Stimulated activated CD4-positive, alpha-beta T cell treated with anti-CD3 and anti-CD28 coated beads, Interleukin-2, amount 100 ng/mL, for 4 hours (primary cell): ENCODE measurements around the gene TMPRSS9.
"Not testable (repeated sequence)": the region's sequence is repeated elsewhere in the genome, so short reads cannot be mapped to it uniquely, and the experiment has no call there.

Experiments used
- DNase-seq: peaks from one replicate; pipeline ENCODE4 v3.0.0-alpha.2; 2020; ENCODE audit warnings: low read depth

The TMPRSS9 gene

DNA sequence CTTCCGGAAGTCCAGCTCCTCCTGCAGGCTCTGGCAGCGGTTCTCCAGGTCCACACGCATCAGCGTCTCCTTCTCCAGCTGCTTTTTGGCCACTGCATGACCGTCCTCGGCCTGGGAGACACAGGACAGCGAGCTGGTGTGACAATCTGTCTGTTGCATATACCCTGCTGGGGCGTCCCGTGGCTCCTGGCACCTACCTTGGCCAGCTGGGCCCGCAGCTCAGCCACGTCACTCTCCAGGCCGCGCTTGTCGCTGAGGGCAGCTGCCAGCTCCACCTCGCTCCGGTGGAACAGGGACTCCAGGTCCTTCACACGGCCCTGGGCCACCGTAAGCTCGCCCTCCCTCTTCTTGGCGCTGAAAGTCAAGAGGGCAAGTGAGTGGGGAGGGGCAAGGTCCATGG, 78.1 kb downstream of the TMPRSS9 start:
- no peak for DNase-seq

DNA sequence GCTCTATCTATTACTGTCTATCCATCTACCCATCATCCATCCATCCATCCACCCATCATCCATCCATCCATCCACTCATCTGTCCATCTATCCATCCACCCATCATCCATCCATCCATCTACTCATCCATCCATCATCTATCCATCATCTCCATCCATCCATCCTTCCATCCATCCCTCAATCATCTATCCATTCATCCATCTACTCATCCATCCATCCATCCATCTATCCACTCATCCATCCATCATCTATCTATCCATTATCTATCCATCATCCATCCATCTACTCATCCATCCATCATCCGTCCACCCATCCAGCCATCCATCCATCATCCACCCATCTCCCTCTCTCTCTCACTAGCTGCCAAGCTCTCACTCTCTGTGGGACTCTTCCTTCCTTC, 80.5 kb downstream of the TMPRSS9 start:
- DNase-seq, result no peak

DNA sequence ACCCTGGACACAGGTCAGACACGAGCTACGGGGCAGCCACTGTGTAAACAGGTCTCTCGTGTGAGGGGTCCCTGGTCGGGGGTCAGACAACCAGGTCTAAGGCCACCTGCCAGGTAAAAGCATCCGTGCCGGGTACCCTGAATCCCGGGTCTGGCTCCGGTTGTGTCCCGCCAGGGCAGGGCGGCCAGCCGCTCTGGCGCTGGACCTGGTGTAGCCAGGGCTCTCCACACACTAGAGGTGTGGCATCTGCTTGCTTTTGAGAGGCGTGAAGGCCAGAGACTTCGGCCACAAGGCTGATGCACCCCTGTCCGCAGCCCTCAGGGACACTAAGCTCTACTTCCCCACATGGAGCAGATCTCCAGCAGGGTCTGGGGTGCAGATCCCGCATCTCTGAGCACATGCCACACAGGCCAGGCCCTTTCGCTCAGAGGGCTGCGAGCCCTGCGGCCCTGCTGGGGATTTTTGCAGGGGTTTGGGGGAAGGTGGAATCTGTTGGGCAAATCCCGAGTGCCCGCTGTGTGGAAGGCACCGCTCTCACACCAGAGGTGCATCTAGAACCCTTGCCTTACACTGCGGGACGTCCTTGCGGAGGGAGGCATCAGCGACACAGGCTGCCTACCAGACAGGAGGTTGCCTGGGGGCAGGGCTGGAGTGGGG, 81.2 kb downstream of the TMPRSS9 start:
- DNase-seq, result no peak

DNA sequence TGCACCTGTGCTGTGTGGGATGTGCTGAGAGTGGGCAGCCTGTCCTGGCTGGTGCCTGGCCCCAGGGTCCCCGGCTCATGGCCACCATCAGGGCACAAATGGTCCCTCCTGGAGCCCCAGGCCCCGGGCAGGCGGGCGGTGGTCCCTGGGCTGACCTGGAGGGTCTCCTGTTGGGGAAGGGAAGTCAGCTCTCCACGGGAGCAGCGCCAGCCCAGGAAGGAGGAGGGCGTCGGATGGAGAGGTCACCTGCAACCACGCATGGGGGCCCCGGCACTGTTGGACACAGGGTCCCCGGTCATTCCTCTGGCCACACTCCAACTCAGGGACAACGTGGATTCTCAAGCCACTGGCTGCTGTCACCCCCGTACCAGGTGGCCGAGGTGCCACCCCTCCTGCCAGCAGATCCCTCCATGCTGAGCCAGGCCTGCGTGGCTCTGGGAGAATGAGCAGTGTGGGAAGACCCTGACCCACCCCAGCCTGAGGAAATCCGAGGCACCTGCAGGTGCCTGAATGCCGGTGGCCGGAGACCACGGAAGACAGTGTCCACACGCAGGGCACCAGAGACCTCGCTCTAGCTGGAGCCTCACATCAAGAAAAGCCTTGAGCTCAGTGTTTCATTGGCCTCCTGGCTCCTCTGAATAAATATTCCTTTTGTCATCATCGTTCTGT, 83.2 kb downstream of the TMPRSS9 start:
- no peak for DNase-seq

DNA sequence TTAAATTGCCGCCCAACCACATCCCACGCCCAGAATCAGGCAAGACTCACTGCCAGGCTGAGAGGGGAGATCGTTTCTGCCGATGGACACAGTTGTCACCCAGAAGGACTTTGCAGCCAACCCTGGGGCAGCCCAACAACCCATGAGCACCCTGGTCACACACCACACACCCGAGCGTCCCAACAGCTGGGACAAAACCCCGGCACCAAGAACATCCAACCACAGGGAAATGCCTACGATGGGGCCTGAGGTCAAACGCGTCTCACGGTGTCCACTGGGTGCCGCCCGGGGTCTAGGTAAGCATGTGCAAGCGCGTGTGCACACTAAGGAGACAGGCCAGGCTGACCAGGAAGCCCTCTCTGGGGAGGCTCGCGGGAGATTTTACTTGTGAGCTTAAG, 83.7 kb downstream of the TMPRSS9 start:
- DNase-seq, result no peak

DNA sequence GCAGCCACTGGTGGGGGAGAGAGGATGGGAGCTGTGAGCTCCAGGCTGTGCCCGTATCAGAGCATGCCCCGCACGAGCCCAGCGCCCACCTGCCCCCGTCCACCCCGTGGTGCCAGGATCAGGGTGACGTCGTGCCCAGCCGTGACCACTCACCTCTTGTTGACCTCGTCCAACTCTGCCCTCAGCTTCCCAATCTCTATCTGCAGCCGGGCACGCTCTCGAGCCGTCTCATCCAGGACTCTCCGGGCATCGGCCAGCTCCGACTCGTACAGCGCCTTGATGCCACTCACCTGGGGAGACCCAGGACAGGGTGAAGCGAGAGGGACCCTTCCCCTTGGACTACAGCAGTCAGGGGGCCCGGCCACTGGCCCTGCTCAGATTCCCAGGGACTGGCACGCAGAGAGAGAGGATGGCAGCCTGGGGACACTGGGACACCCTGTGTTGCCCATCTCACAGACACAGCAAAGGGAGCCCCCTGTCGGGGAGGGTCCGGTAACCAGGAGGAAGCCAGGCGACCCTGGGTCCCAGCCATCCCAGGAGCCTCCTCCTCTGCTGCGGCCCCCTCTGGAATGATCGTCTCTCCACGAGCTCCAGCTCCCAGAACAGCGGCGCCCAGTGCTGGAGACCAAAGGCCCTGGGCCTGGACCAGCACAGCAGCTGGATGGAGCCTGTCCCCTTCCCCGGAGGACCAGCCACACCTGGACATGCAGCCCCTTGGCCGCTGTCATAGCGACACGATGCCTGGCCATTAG, 84.4 kb downstream of the TMPRSS9 start:
- no peak for DNase-seq

DNA sequence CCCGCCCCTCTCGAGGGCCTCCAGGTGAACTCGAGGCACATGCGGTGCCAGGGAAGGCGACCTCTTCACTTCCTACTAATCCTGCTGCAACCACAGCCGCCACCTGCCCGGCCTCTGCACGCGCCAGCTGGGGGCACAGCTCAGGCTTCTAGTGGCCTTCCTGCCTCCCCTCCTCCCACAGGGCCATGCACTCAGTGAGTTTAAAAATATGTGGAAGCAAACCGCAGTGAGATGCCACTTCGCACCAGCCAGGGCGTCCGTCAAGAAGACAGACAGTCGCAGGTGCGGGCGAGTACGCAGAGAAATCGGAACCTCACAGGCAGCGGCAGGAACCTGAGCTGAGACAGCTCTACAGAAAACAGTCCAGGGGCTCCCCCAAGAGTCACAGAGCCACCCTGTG, 86.3 kb downstream of the TMPRSS9 start:
- DNase-seq, result no peak

DNA sequence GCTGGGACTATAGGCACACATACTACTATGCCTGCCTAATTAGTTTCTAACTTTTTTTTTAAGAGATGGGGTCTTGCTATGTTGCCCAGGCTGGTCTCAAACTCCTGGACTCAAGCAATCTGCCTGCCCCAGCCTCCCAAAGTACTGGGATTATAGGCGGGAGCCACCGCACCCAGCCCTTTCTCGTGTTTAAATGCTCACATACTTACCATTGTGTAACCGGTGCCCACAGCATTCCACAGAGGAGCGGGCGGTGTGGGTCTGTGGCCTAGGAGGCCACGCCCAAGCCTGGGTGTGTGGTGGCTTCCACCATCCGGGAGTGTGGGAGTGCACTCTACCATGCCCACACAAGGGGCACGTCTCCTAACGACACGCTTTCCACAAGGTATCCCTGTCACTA, 89.0 kb downstream of the TMPRSS9 start:
- DNase-seq, result no peak

DNA sequence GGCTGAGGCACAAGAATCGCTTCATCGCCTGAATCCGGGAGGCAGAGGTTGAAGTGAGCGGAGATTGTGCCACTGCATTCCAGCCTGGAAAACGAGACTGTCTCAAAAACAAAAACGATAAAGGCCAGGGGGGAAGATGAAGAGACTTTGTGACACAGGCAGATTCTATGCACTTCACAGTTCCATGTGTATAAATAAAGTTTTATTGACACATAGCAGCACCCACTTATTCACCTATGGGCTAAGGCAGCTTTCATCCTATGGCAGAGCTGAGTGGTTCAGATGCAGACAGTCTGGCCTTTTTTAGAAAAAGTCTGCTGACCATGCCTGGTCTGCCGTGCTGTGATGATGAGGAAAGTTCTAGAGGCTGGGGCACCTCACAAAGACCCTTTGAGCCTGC, 91.1 kb downstream of the TMPRSS9 start:
- no peak for DNase-seq

DNA sequence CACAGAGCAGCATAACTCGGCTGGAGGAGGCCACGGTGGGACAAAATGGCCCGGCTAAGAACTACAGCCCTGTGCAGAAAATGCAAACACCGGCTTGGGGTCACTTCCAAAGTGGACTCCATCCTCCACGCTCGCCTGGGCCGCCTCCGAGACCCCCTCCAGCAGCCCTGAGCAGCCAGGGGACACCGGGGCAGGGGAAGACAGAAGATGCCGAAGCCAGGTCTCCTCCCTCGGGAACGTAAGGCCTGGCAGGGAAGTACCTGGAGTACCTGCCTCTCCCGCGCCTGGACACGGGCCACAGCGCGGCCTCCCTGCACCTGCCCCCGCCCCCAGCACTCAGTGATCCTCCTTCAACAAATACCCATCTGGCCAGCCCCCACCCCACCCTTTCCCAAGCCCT, 91.7 kb downstream of the TMPRSS9 start:
- DNase-seq, result no peak

DNA sequence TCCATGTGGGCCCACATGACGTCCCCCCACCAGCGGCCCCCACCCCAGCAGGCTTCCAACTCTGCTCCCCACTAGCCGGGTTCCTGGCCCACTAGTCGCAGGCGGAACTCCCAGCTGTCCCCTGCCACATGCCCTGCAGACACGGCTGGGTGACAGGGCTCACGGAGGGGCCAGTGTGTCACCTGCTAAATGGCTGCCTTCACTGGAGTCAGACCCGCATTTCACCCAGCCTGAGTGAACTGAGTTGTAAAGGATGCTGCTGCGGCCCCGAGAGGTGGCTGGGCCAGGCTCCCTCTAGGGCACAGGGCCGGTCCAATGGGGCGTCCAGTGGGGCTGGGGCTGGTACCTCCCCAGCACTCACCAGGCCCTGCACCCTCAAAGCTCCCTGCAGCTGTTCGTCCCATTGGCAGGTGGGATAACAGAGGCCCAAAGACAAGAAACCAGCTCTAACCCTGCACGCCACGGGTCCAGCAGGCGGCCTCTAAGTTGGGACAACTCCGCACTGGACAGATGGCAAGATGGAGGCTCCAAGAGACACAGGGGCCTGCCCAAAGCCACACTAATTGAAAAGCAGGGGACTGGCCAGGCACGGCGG, 93.5 kb downstream of the TMPRSS9 start:
- DNase-seq, result no peak

DNA sequence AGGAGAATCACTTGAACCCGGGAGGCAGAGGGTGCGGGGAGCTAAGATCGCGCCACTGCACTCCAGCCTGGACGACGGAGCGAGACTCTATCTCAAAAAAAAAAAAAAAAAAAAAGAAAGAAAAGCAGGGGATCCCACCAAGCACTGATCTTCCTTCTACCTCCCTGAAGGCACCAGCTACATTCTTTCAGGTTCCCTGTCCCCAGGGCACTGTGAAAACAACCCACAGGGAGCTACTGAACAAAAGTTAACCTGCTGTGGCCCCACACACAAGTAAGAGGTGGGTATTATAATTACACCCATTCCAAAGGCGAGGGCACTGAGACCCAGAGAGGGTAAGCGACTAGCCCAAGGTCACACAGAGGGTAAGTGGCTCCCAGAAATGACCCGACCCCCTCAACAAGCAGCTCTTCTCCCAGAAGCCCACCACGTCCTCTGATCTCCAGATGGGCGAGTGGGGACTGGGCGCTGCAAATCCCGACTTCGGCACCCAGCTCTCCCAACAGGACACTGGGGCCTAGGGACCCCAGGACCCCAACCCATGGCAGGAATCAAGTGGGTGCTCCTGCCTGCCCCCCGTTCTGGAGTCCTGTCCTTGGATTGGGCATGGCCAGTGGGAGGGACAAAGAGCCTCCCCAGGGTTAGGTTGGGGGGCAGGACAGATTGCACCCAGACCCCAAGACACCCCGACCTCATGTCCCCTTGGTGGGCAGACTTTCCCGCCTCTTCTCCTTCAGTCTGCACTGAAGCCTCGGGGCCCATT, 94.3 kb downstream of the TMPRSS9 start:
- no peak for DNase-seq

DNA sequence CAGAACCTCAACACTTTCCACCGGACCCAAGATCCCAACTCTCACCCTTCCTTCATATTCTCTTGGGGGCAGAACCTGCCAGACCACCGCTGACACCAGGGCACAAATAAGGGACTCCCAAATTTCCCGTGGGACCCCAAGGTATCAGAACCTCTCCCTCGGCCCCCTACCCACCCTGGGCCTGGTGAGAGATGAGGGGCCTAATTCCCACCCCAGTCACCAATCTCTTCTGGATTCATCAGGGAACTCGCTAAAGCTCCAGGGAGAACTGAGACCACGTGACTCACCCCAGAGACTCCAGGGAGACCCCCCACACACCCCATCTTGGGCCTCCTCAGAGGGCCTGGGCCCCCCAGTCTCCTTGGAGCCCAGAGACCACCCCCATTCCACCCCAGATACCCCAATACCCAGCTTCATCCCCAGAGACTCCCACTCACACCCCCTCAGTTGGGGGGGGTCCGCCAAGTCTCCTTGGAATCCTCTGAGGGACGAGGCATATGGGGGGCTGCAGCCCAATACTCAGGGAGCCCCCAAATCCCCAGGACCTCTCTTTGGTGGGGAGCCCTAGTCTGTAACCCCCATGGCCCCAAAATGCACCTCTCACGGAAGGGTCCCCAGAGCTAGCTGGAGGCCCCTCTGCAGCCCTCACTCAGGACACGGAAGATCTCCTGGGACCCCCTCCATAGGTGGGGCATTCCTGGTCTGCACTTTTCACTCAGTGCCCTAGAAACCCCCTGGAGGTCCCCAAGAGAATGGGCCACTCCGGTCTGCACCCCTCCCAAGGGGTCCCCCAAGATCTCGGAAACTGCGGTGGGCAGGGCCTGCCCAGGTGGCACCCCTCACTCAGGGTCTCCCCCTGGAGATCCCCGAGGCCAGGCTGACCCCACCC, 95.1 kb downstream of the TMPRSS9 start:
- DNase-seq, result no peak

DNA sequence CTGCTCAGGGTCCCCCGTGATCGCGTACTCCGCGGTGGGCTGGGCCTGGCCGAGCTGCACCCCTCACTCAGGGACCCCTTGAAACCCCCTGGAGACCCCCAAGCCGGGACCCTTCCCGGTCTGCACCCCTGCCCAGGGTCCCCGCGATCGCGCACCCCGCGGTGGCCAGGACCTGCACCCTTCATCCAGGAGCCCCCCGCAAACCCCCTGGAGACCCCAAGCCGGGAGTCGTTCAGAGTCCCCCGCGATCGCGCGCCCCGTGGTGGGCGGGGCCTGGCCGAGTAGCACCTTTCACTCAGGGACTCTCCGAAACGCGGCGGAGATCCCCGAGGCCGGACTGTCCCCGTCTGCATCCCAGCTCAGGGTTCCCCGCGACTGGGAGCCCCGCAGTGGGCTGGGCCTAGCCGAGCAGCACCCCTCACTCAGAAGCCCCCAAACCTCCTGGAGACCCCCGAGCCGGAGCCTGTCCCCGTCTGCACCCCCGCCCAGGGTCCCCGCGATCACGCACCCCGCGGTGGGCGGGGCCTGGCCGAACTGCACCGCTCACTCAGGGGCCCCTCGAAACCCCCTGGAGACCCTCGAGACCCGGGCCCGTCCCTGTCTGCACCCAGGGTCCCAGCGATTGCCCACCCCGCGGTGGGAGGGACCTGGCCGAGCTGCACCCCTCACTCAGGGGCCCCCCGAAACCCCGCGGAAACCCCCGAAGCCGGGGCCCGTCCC, 95.9 kb downstream of the TMPRSS9 start:
- DNase-seq, result no peak

DNA sequence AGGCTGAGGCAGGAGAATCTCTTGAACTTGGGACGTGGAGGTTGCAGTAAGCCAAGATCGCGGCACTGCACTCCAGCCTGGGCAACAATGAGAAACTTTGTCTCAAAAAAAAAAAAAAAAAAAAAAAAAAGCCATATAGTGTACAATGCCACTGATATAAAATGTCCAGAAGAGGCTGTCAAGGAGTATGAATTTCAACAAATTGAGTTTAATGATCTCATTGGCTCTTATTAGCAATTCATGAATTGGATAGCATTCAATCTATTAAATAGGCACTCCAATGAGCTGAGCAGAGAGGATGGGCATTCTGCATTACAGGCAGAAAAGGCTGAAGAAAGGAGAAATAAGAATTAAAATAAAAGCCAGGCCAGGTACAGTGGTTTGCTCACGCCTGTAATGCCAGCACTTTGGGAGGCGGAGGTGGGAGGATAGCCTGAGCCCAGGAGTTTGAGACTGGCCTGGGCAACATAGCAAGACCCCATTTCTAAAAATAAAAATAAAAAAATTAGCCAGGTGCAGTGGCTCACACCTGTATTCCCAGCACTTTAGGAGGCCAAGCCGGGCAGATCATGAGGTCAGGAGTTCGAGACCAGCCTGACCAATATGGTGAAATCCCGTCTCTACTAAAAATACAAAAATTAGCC, 97.5 kb downstream of the TMPRSS9 start:
- DNase-seq, result no peak

DNA sequence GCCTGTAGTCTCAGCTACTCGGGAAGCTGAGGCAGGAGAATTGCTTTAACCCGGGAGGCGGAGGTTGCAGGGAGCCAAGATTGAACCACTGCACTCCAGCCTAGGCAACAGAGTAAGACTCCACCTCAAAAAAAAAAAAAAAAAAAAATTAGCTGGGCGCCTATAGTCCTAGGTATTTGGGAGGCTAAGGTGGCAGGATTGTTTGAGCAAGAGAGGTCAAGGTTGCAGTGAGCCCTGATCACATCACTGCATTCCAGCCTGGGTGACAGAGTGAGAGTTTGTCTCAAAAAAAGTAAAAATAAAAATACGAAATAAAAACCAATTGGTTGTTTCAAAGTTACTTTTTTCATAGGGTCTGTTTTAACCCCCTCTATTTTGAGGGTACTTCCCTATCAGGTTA, 98.0 kb downstream of the TMPRSS9 start:
- DNase-seq, result no peak

DNA sequence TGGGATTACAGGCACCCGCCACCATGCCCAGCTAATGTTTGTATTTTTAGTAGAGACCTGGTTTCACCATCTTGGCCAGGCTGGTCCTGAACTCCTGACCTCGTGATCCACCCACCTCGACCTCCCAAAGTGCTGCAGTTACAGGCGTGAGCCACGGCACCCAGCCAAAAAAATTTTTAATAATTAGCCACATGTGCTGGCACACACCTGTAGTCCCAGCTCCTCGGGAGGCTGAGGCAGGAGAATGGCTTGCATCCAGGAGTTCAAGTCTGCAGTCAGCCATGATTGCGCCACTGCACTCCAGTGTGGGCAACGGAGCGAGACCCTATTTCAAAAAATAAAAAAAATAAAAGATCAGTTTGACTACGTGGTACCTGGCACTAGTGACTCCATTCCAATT, 98.7 kb downstream of the TMPRSS9 start:
- not testable (repeated sequence) for DNase-seq

DNA sequence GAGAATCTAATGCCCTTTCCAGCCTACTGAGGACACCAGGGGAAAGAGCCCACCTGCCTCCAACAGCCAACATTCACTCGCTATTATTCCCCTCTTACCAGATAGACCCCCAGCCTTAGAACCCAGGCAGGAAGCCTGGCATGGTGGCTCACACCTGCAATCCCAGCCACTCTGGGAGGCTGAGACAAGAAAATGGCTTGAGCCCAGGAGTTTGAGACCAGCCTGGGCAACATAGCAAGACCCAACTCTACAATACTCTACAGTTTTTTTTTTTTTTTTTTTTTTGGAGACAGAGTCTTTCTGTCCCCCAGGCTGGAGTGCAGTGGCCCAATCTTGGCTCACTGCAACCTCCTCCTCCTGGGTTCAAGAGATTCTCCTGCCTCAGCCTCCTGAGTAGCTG, 100.2 kb downstream of the TMPRSS9 start:
- no peak for DNase-seq

DNA sequence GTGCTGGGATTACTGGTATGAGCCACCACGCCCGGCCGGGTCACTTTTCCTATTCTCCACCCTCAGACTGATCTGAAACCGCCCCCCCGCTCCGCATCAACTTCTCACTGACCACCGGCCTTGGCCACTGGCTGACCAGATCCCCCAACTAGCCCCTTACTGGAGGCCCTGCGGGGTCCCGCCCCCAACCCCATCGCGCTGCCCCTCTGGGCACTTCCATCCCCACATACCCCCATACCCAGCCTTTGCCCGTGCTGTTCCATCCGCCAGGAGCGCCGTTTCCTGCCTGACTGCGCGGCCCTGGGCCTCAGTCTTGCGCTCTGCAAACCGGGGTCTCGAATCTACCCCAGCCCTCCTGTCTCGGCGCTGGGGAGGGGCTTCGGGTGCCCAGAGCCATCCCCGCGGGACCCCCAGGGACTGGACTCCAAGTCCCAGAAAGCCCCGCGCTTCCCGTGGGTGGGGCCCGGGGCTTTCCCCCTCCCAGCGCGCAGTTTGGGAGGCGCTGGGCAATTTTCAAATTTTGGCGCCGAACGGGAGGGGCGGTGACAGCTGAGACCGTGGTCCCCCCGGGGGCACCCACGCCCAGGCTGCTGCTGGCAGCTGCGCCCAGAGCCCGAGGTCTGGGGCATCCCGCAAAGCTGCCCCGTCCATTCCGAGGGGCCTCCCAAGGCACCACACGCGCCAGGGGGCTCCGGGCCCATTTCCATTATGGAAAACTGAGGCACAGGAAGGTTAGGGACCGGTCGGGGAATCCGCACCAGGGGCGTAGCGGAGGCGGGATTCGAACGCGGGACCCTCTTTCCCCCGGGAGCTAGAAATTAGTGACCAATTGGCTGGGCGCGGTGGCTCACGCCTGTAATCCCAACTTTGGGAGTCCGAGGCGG, 101.9 kb downstream of the TMPRSS9 start:
- DNase-seq, result peak; percentile 53
